ENCODE data around the gene SIN3A.

Gene SIN3A

DNA sequence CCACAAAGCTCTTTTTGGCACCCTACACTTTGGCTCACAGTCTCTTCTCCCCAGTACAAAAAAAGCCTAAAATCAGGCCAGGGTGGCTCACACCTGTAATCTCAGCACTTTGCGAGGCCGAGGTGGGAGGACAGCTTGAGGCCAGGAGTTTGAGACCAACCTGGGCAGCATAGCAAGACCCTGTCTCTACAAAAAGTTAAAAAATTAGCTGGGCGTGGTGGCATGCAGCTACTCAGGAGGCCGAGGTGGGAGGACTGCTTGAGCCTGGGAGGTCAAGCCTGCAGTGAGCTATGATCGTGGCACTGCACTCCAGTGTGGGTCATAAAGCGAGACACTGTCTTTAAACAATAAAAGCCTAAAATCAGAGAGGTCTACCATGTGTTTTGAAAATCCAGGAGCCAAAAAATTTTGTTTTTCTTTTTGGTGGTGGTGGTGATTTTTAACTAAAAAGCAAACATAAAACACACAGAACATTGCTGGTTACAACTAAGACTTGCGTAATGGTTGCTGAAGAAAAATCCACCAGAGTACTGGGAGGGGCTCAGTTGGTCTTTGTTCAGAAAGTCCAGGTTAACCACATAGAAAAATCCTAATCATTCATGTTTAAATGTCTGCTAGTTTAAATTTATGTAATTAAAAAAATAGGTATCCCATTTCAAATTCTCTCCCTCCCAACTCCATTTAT is 81.5 kb downstream of the SIN3A start:
- no peak for DNase-seq

DNA sequence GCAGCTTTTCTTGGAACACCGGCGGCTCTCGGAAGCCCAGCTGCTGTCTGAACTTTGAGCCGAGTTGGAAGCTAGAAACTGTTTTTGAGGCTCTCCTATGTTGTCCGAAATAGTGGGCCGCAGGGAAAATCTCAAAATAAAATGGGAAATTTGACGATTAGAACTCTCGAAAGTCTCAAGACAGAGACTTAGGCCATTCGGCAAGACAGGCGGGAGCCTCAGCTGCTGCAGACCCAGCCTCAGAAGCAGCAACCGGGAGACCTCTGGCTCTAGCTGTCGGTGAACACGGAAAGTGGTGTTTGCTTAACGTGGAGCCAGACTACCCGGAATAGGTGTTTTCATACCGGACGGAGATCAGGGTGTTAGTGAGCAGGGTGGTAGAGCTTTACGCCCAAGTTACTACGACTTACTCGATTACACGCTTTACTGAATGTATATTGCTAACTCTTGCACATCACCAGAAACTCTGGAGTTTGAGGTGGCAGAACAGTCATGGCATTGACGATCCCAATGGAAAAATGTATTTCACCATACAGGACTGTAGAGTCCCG is 82.7 kb downstream of the SIN3A start:
- peak; percentile 27 for DNase-seq

DNA sequence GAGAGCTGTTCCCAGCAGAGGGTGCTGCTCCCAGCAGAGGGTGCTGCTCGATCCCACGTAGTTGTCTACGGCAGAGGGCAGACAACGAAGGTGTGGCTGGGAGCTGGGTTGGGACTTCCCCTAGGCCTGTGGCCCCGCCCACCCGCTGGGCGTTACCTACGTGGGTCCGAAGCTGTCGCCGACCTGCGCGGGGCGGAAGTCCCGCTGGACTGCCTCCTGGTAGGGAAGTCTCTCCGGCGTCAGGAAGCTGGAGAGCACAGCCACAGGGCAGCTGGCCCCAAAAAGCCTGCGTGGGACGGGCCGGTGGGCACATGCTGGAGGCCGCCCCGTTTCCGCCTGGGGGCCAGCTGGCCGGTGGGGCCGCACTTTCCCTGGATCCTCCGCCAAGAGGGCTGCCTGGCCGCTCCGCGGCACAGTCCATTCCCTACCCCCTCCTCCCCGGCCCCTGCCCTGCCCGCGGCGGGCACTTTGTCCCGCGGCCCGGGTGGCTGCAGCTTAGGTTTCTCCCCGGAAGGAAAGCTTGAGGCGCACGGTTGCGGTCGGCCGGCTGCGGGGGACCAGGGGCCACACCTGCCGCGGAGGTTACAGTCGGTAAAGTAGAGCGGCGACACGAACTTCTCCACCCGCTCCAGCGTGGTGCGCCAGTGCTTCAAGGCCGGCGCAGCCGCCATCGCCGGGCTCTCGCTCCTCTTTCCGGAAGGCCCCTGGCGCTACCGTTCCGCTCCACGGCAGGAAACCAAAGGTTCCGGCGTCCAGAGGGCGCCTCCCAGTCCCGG is 83.4 kb downstream of the SIN3A start, which contains the start of gene MAN2C1:
TSS of gene MAN2C1 (minus strand) at position 695 of the 776 bp plus-strand sequence. CDS start at position 671, 24 bp downstream.
- peak; percentile 93 for DNase-seq

DNA sequence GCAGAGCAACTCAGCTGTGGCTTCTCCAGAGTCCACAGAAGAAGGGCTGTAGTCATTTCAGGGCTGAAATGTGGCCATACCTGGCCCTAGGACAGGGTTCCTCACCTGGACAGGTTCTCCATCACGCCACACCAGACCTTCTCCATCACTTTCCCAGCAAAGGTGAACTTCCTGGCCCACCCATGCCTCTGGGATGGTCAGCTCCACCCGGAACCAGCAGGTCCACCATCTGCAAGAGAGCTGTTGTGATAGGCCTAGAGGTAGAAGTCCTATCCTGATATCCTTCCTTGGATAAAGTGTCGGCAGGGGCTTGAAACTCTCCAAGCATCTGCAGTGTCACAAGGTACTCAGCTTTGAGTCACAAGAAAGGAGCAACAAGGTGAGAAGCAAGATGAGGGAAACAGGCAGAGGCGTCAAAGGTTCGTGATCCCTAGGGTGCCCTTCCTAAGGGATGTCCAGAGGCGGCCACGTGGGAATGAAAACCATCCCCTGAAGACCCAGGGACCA is 84.0 kb downstream of the SIN3A start:
- DNase-seq, result no peak

DNA sequence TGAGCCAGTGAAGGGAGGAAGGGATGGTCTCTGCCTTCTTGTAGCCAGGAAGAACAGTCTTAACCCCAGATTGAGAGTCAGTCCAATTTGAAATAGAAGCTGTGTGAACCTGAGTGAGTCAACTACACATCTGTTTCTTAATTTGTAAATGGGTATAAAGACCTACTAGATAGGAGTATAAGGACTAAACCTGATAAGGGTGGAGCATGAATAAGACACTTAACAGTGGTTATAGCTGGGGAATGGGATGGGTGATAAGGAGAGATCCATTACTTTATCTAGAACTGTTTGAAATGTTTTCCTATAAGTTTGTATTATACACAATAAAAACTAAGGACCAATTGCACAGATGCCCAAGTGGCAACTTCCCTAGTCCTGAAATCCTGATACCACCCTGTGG is 84.5 kb downstream of the SIN3A start:
- no peak for DNase-seq

DNA sequence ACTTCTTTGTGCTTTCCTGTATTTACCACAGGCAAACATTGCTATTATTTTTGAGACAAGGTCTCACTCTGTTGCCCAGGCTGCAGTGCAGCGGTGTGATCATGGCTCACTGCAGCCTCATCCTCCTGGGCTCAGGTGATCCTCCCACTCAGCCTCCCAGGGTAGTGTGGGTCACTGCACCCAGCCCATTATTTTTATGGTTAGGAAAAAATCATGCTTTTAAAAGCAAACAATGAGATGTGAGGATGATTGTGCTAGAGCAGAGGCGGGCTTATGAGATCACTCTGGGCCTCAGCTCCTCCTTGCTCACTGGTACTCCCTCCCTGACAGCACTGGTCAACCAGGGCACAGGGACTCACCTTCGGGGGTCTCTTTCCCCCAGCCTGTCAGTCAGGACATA is 85.3 kb downstream of the SIN3A start:
- no peak for DNase-seq

DNA sequence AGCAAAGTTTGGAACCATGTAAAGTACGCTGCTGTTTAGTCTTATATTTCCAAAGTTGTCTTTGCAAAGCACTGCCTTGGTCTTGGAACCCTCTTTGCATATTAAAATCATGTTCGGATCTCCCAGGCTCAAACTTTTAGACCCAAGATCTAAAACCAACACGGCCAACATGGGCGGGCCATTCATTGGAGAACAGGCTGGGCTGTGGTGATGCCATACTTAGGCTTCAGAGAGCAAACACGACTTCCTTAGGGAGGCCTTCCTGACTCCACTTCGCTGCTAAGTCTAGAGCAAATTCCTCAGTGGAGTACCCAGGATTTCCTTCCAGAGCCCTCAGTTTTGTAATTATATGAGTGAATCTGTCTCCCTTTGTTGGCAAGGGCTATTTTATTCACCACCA is 86.6 kb downstream of the SIN3A start:
- no peak for DNase-seq

DNA sequence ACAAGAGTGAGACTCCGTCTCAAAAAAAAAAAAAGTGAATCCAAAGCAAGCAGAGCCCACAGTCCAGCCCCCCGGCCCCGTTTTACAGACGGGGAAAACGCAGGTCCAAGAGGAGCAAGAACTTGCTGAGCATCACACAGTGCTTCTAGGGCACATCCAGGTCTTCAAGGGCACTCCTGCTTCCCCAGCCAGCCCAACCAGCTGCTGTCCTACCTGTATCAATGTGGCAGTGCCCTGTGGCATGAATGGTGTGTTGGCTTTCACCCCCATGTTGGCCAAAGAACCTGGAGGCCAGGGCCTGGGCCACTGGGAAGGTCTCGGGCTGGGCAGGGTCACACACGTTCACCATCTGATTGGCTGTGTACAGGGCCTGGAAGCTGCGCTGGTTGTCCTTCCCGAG is 87.7 kb downstream of the SIN3A start:
- no peak for DNase-seq

DNA sequence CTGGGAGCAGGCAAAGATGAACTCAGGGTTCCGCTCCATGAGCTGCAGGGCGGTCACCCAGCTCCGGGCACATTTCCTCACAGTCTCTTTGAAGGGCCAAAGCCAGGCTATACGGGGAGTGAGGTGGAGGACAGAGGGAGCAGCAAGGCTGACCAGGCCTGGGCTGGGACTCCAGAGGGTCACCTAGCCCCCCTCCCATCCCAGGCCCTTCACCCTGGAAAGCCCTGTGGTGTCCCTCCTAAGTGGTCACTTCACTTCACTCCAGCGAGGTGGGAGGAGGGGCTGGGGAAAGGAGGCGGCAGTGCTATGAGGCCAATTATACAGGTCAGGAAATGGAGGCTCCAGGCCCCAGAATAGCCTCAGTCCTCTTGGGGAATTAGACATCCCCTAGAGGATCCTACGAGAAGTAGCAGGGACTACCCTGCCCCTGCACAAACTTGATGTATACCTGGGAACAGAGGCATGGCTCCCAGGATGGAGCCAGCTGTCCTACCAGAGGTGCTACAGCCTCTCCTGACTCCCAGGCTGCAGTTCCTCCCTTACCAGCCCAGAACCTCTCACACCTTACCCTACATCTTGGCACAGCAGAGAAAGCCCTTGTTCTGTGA is 88.7 kb downstream of the SIN3A start:
- no peak for DNase-seq

DNA sequence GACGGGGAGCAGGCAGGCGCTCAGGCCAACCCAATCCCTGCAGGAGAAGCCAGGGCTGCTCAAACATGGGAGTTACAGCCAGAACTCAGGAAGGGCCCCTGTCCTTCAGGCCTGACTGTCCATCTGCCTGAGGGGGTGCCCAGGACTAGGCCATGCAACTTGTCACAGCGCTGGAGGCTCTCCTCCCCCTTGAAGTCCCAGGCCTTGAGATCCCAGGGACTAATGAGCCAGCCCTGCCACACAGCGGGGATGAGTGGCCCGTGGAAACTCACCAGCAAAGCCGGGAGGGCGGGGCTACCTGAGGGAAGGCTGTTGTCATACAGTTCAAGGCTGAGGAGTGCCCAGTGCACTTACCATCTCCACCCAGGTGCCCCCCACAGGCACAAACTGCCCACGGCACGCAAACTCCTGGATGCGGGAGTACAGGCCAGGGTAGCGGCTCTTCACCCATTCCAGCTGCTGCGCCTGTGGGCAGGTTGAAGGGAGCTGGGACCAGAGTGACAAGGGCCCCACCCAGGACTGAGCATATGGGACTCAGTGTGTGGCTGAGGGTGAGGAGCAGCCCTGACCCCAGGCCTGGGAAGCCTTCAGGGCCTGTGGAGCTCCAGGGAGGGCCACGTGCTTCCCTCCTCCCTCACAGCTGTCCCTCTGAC is 89.4 kb downstream of the SIN3A start:
- no peak for DNase-seq

DNA sequence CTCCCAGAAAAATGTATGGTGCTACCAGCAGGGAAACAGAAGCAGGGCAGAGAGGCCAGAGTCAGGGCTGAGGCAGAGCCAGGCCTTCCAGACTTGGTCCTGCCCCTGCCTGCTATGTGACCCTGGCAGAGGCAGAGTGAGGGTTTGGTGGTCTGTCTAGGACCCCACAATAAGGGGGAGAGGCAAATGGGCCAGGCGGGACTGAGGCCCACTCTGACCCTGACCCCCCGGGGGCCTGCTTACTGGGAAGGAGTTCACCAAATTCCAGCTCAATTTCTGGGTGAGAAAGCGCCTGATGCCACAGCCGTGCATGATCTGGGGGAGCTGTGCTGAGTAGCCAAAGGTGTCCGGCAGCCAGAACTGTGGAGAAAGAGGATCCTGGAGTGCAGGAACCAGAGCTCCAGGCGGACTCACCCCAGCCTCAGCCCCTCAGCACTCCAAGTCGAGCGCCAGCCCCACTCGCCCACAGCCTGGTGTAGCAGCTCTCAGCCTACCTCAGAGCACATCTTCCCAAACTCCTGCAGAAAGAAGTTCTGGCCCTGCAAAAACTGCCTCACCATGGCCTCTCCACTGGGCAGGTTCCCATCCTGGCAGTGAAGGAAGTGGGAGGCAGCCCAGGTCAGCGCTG is 90.0 kb downstream of the SIN3A start:
- DNase-seq, result no peak

DNA sequence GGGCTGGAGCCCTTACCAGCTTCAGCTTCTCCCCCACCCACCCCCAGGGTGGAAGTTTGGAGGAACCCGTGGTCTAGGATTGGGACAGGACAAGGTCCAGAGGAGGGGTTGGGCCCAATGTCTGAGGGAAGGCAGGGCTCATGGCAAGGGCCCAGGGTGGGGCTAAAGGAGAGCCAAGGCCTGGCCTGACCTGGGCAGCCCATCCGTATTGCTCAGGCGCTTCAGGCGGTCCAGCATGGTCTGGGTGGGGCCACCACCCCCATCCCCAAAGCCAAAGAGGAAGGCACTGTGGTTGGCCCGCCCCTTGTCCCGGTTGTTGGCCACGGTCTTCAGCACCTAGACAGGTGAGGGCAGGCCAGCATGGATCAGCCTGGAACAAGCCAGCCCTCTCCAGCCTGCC is 90.6 kb downstream of the SIN3A start:
- DNase-seq, result no peak

DNA sequence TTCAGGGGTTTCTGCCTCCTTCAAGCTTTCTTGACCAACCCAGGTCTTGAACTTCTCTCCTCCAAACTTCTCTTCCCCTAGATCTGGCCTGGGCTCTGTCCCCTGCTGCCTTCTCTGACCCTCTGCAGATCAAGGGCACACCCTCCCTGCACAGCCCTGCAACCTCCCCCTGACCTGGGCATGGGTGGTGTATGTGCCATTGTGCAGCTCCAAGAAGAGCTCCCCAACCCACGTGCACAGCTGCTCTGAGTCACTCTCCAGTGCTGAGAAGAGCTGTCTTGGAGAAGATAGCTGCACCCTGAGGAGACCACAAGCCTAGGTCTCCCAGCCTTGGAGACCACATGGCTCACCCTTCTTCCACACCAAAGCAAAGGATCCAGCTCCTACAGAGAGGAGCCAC is 91.1 kb downstream of the SIN3A start:
- DNase-seq, result no peak

DNA sequence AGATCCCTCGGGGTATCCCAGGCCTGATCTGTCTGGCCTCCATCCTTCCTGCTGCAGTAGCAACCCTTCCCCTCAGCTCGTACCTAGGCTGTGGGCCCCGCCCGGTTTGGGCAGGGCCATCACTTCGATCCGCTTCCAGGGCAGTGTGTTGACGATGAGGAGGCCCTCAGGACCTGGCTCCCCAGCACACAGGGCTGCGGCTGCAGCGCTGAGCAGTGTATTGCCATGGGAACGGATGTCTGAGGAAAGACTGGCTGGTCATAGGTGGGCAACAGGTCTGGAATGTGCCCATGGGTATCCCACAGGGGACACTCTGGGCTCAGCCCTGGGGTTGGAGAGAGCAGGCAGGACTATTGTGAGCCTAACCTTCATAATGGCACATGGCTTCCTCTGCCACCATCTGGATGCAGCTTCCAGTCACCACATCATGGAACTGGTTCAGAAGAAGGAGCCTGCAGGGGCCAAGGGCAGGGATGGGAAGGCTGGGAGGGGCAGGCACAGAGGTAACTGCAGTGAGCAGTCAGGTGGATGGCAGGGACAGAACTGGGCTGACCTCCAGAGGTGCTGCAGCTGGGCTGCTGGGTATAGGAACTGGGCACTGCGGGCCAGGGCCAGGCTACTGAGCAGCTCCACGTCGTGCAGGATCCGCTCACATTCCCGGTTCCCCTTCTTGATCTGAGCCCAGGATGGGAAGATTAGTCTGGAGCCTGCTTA is 91.8 kb downstream of the SIN3A start:
- no peak for DNase-seq

DNA sequence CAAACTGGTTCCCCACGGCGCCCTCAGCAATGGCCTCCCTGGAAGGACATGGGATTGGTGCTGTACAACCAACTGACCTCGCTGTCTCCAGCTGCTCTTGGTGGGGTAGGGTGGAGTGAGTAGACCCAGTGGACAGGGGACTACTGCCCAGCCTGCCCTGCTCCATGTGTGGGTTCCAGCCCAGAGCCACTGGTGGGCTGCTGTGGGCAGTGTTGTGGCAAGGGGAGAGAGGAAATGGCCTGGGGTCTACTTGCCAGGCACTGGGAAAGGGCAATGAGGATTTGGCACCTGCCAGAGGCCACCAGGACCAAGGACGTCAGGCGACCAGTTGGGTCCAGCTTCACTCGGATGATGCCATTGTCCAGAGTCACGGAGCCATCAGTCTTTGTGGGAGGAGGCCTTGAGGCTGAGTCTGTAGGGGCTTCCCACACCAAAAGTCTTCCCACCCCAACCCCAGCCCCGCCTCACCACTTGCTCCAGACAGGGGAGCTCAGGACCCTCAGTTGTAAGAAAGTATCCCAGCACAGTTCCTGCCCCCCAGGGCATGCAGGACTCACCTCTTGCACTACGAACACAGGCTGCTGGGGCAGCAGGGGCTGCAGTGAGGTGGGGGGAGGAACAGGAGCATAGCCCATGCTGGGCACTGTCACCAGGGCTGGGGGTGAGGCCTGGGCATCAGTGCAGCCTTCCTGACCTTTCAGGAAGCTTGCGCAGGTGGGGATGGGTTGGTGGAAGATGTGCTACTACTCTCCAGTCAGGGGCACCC is 92.5 kb downstream of the SIN3A start:
- no peak for DNase-seq

DNA sequence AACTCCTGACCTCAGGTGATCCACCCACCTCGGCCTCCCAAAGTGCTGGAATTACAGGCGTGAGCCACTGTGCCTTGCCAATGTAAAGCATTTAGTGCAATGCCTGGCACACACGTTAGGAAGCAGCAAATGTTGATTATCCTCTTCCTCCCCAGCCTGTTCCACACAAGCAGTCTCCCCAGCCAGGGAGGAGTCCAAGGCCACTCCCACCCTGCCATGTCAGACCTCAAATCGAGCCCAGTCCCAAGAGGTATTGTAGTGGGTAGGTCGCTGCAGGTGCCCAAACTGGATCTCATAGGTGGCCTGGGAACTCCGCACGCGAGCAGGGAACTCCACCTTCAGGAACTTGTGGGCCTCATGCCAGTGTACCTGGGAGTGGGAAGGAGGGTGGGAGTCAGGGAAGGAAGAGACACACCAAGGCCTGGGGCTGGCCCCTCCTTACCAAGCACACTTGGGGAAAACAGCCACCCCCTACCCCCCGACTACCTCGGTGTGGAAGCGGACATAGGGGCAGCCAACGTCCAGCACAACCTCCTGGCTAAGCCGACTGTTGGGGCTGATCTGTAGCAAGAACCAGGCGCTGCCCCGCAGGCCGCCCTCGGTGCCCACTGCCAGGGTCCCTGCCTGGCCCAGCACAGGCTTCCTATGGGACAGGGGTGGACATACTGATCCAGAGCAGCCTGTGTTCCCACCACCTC is 93.4 kb downstream of the SIN3A start:
- DNase-seq, result no peak

DNA sequence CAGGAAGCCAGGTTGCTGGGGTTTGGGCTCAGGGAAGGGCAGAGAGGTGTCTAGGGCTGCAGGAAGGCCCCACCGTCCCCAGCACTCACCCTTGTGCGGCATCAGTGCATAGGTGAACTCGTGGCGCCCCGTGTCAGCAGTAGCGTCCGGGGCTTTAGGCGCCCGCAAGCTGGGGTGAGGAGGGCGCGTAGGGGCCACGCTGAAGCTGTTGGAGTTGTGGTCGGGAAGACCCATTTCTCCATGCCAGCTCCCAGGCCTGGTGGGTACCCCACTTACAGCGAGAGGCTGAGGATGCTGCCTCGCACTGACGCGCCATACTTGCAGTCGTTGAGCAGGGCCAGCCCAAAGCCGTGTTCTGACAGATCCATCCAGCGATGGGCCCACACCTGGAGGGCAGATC is 95.0 kb downstream of the SIN3A start:
- no peak for DNase-seq

DNA sequence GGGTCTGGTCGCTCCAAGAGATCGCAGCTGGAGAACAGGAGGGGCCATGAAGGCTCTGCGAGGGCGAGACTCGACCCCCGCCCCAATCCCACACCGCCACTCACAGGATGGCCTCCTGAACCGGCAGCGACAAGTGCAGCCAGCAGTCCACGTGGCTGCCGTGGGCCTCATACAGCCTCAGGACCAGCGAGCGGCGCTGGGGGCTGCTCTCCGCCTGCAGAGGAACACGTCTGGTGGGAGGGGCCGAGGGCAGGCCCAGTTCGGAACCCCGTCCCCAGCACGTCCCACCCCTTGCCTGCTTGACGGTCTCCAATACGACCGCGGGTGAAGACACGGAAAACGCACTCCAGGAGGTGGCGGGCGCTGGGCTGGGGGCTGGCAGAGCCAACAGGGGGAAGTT is 95.5 kb downstream of the SIN3A start:
- no peak for DNase-seq

DNA sequence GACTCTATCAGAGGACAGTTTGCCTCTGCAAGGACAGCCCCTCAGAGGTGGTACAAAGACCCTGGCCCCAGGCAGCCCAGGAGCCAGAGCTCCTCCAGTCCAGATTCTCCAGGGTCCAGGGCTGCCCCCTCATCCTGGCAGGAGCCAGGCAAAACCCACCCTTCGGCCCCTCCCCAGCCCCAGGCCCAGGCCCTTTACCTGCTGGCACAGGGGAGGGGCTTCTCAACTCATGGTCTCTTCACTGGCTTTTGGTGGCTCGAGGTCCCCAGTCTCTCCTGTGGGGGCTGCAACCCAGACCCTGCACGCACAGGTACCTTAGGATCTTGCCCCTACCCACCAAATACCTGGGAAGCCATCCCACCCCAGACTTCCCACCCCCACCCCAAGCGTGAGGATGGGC is 96.1 kb downstream of the SIN3A start:
- DNase-seq, result no peak

DNA sequence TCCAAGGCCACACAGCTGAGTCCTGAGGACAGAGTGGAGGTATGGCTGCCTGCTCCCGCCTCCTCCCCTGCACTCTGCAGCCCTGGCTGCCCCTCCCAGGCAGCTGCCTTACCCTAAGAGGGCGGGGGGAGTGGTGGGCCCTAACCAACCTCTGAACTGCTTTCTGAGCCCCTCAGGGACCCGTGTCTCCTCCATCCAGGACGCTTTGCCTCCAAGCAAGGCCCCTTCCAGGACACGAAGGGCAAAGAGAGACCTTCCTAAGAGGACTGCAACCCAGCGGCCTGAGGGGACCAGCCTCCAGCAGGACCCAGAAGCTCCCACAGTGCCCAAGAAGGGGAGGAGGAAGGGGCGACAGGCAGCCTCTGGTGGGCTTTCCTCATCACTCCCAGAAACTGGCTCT is 97.0 kb downstream of the SIN3A start:
- DNase-seq, result no peak

DNA sequence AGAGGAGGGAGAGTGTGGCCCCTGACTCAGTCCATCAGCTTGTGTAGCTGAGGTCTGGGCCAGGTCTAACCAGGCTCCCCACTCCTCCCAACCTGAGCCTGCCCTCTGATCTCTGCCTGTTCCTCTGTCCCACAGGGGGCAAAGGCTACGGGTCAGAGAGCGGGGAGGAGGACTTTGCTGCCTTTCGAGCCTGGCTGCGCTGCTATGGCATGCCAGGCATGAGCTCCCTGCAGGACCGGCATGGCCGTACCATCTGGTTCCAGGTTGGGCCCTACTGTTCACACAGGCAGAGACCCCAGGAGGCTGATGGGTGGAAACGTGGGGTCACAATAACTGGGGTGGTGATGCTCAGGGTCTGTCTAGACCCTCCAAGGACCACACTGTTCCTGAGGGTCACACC is 97.9 kb downstream of the SIN3A start:
- DNase-seq, result no peak

Measured in CD4-positive, alpha-beta T cell treated with Interleukin-12 subunit alpha and Interleukin-12 subunit beta, for 1 hour (primary cell).